SJSA1 (cell line): ENCODE data around the gene LRMDA. TPM values are rescaled to one million over a fixed set of nuclear protein-coding genes. Genes with fewer than 3 reads are reported as not detected.

Source experiments
- DNase-seq, 2 experiments: peaks; one replicate each; pipeline ENCODE4 v3.0.0-alpha.2; 2015 to 2020; ENCODE audit warnings: low spot score in 2 of 2, low read depth in 1 of 2
- H3K27ac ChIP-seq: fragments of 250-450 bp; sonication (Bioruptor Pico); 2 replicates; pipeline ENCODE4 v1.5.1; 2020; ENCODE audit warnings: mild to moderate bottlenecking, moderate library complexity
- H3K27me3 ChIP-seq: fragments of 250-450 bp; sonication (Bioruptor Pico); replicated peaks from 2 replicates; pipeline ENCODE4 v1.5.1; 2020; ENCODE audit warnings: mild to moderate bottlenecking, moderate library complexity
- H3K36me3 ChIP-seq: fragments of 250-450 bp; sonication (Bioruptor Pico); 2 replicates; pipeline ENCODE4 v1.5.1; 2020; ENCODE audit warnings: mild to moderate bottlenecking
- H3K4me1 ChIP-seq: fragments of 250-450 bp; sonication (Bioruptor Pico); replicated peaks from 2 replicates; pipeline ENCODE4 v1.6.1; 2021; ENCODE audit warnings: mild to moderate bottlenecking
- H3K4me3 ChIP-seq: fragments of 250-450 bp; sonication (Bioruptor Pico); 2 replicates; pipeline ENCODE4 v1.5.1; 2020; ENCODE audit warnings: mild to moderate bottlenecking
- H3K9me3 ChIP-seq: fragments of 250-450 bp; sonication (Bioruptor Pico); replicated peaks from 2 replicates; pipeline ENCODE4 v1.5.1; 2020; ENCODE audit warnings: mild to moderate bottlenecking
- total RNA-seq: library from RNA; depleted of rRNA; stranded (reverse); fragments of >200 nt; shearing (Covaris generic); gene quantifications from 2 replicates; pipeline ENCODE4 v1.2.3, GENCODE V29; 2014; rRNA removed

The LRMDA gene
- total RNA-seq, result not detected in 2 replicates

GRCh38 chr10:75431180-75432111 is at the start of gene LRMDA:
TSS of gene LRMDA (plus strand) at chr10:75431624.
- no peaks in the 10 kb centered on the region for H3K9me3 ChIP-seq
- peak within 1 kb of the TSS; percentile 12; the same call in 1 of the 2 replicates for H3K4me3 ChIP-seq
- no peaks in the 10 kb centered on the region for H3K36me3 ChIP-seq
- no peak within 1 kb of the TSS for H3K27ac ChIP-seq
- H3K4me1 ChIP-seq, result peaks cover 4% of the 10 kb centered on the region; the same call in 1 of the 2 replicates
- peaks cover 21% of the 10 kb centered on the region for H3K27me3 ChIP-seq
- DNase-seq, result no peak

- DNase-seq, result no peak
- Histone ChIP-seq H3K27me3 (no peaks in the 10 kb centered on the region), H3K9me3 (no peaks in the 10 kb centered on the region), H3K27ac (no peak overlapping the region), H3K4me1 (no peaks in the 10 kb centered on the region), H3K4me3 (no peak overlapping the region), H3K36me3 (no peaks in the 10 kb centered on the region)
Measured at GRCh38 chr10:75386128-75386527, 45.3 kb upstream of the LRMDA start.

GRCh38 chr10:75388082-75388481 is 43.3 kb upstream of the LRMDA start:
- Histone ChIP-seq H3K27me3 (no peaks in the 10 kb centered on the region), H3K27ac (no peak overlapping the region), H3K36me3 (no peaks in the 10 kb centered on the region), H3K4me1 (no peaks in the 10 kb centered on the region), H3K4me3 (no peak overlapping the region), H3K9me3 (no peaks in the 10 kb centered on the region)
- DNase-seq, result no peak

GRCh38 chr10:75390178-75390577 is 41.2 kb upstream of the LRMDA start:
- Histone ChIP-seq H3K4me1 (no peaks in the 10 kb centered on the region), H3K36me3 (no peaks in the 10 kb centered on the region), H3K27me3 (no peaks in the 10 kb centered on the region), H3K9me3 (no peaks in the 10 kb centered on the region), H3K27ac (no peak overlapping the region), H3K4me3 (no peak overlapping the region)
- no peak for DNase-seq

GRCh38 chr10:75392271-75392670 is 39.2 kb upstream of the LRMDA start:
- Histone ChIP-seq H3K4me3 (no peak overlapping the region), H3K36me3 (no peaks in the 10 kb centered on the region), H3K9me3 (no peaks in the 10 kb centered on the region), H3K27me3 (no peaks in the 10 kb centered on the region), H3K27ac (no peak overlapping the region), H3K4me1 (no peaks in the 10 kb centered on the region)
- no peak for DNase-seq

GRCh38 chr10:75392744-75393143 is 38.7 kb upstream of the LRMDA start:
- no peak overlapping the region for H3K4me3 ChIP-seq
- no peaks in the 10 kb centered on the region for H3K4me1 ChIP-seq
- no peaks in the 10 kb centered on the region for H3K27me3 ChIP-seq
- DNase-seq, result no peak
- no peaks in the 10 kb centered on the region for H3K9me3 ChIP-seq
- H3K36me3 ChIP-seq, result no peaks in the 10 kb centered on the region
- H3K27ac ChIP-seq, result no peak overlapping the region

GRCh38 chr10:75394221-75394620 is 37.2 kb upstream of the LRMDA start:
- Histone ChIP-seq H3K4me1 (peaks cover 2% of the 10 kb centered on the region; the same call in 1 of the 2 replicates), H3K36me3 (peaks cover 13% of the 10 kb centered on the region), H3K4me3 (no peak overlapping the region), H3K27me3 (no peaks in the 10 kb centered on the region), H3K9me3 (no peaks in the 10 kb centered on the region), H3K27ac (no peak overlapping the region)
- no peak for DNase-seq

- Histone ChIP-seq H3K4me1 (peaks cover 8% of the 10 kb centered on the region), H3K4me3 (no peak overlapping the region), H3K27me3 (no peaks in the 10 kb centered on the region), H3K9me3 (no peaks in the 10 kb centered on the region), H3K36me3 (peaks cover 18% of the 10 kb centered on the region), H3K27ac (no peak overlapping the region)
- DNase-seq, result no peak
Measured at GRCh38 chr10:75395066-75395931, 36.1 kb upstream of the LRMDA start.

GRCh38 chr10:75395932-75396630 is 35.3 kb upstream of the LRMDA start:
- Histone ChIP-seq H3K36me3 (peaks cover 18% of the 10 kb centered on the region), H3K27me3 (no peaks in the 10 kb centered on the region), H3K9me3 (no peaks in the 10 kb centered on the region), H3K27ac (no peak overlapping the region), H3K4me3 (no peak overlapping the region), H3K4me1 (peaks cover 10% of the 10 kb centered on the region)
- DNase-seq, result no peak

- DNase-seq, result no peak
- H3K27ac ChIP-seq, result no peak overlapping the region
- no peak overlapping the region for H3K4me3 ChIP-seq
- peaks cover 20% of the 10 kb centered on the region for H3K36me3 ChIP-seq
- H3K4me1 ChIP-seq, result peaks cover 16% of the 10 kb centered on the region
- H3K9me3 ChIP-seq, result no peaks in the 10 kb centered on the region; the same call in 1 of the 2 replicates
- H3K27me3 ChIP-seq, result no peaks in the 10 kb centered on the region
Measured at GRCh38 chr10:75396631-75397495, 34.6 kb upstream of the LRMDA start.

GRCh38 chr10:75397496-75398199 is 33.8 kb upstream of the LRMDA start:
- peaks cover 16% of the 10 kb centered on the region for H3K4me1 ChIP-seq
- no peaks in the 10 kb centered on the region for H3K27me3 ChIP-seq
- DNase-seq, result no peak
- no peaks in the 10 kb centered on the region; the same call in 1 of the 2 replicates for H3K9me3 ChIP-seq
- H3K4me3 ChIP-seq, result no peak overlapping the region
- H3K36me3 ChIP-seq, result peaks cover 20% of the 10 kb centered on the region
- H3K27ac ChIP-seq, result no peak overlapping the region

GRCh38 chr10:75398200-75398691 is 33.2 kb upstream of the LRMDA start:
- H3K36me3 ChIP-seq, result peaks cover 20% of the 10 kb centered on the region
- H3K4me3 ChIP-seq, result no peak overlapping the region
- H3K27ac ChIP-seq, result no peak overlapping the region
- H3K27me3 ChIP-seq, result no peaks in the 10 kb centered on the region
- DNase-seq, result no peak
- H3K4me1 ChIP-seq, result peaks cover 22% of the 10 kb centered on the region
- H3K9me3 ChIP-seq, result no peaks in the 10 kb centered on the region; the same call in 1 of the 2 replicates
